ENCODE results near the gene GGT5. TPM values are rescaled to one million over a fixed set of nuclear protein-coding genes. Genes with fewer than 3 reads are reported as not detected.
A peak's percentile ranks its signal among the peaks of the same experiment; 100 is the strongest.

Gene GGT5
- total and polyA plus RNA-seq, 10 donors = 9.5 to 47.2 (median 30.8) TPM

- no peaks in the 10 kb centered on the region for H3K9me3 ChIP-seq
- intact Hi-C loops (cut with DNase I; ENCODE audit: low total_unique reads) = no loop called here
- H3K36me3 ChIP-seq = peaks cover 0 to 52% (median 23%) of the 10 kb centered on the region in 6 donors
- H3K4me1 ChIP-seq = peaks cover 0 to 35% (median 4%) of the 10 kb centered on the region in 6 donors
- H3K27ac ChIP-seq = peak within 1 kb of the TSS in 4 of 8 donors; percentile 5 to 48 (median 24)
- no peaks in the 10 kb centered on the region for H3K27me3 ChIP-seq (replicated peaks in 1 of 7)
- no peak within 1 kb of the TSS for H3K4me3 ChIP-seq
- WGBS, 5 donors = 64 to 92% (median 75%) methylated on average over 16 to 35 of the region's 35 CpGs
- DNase-seq = peak; percentile 74
- TF ChIP-seq POLR2A (IDR thresholded peaks at IDR 0.05) = no peak
- TF ChIP-seq POLR2AphosphoS5 (IDR thresholded peaks at IDR 0.05) = peak in 1 of 3 donors; percentile 64
- TF ChIP-seq, protein P1, sequence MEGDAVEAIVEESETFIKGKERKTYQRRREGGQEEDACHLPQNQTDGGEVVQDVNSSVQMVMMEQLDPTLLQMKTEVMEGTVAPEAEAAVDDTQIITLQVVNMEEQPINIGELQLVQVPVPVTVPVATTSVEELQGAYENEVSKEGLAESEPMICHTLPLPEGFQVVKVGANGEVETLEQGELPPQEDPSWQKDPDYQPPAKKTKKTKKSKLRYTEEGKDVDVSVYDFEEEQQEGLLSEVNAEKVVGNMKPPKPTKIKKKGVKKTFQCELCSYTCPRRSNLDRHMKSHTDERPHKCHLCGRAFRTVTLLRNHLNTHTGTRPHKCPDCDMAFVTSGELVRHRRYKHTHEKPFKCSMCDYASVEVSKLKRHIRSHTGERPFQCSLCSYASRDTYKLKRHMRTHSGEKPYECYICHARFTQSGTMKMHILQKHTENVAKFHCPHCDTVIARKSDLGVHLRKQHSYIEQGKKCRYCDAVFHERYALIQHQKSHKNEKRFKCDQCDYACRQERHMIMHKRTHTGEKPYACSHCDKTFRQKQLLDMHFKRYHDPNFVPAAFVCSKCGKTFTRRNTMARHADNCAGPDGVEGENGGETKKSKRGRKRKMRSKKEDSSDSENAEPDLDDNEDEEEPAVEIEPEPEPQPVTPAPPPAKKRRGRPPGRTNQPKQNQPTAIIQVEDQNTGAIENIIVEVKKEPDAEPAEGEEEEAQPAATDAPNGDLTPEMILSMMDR (IDR thresholded peaks at IDR 0.05 in 8 of 11, conservative IDR thresholded peaks at IDR 0.05 in 3 of 11) = no peak
Observed at GRCh38 chr22:24181088-24181995, 63.5 kb downstream of the GGT5 start, which contains the start of gene SUSD2. TSS of gene SUSD2 (plus strand) at chr22:24181487. CDS start at chr22:24181520, 33 bp downstream.

DNA sequence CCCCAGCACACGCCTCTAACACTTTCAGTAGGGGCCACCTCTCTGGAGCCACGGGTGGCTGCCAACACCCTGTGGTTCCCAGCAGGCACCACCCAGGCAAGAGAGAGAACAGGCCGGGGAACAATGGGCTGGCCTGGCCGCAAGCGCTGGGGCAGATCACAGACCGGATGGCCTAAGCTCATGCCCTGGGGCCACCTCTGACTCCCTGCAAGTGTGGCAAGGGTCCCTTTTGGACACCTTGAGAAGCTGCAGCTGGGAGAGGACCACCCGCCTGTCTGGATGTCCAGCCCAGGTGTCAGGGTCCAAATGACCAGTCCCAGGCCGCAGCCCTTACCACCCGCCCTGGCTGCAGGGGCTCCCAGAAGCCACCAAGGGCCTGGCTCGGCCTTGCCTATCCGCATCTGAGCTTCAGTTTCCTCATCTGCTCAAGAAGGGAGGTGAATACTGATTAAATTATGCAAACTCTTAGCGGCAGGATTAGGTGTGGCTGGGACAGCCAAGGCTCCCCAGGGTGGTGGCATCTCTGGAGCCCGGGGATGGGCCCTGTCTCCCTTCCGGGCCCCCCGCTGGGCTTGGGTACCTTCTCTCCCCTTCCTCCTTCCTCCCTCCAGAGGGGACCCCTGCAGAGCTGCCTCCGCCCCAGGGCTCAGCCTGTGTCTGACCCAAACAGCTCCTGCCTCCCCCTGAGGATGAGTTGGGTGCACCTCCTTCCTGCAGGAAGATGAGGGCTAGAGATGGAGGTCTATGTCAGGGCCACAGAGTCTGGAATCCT, 64.4 kb downstream of the GGT5 start:
- 75 to 88% (median 79%) methylated on average over 14 to 16 of the region's 16 CpGs for WGBS, 5 donors
- DNase-seq = peak; percentile 70
- Histone ChIP-seq H3K27me3 (replicated peaks in 1 of 7) (no peaks in the 10 kb centered on the region), H3K4me3 (no peak overlapping the region), H3K9me3 (no peaks in the 10 kb centered on the region), H3K4me1 (peaks cover 0 to 35% (median 4%) of the 10 kb centered on the region in 6 donors), H3K36me3 (peaks cover 0 to 52% (median 31%) of the 10 kb centered on the region in 6 donors), H3K27ac (peak overlapping the region in 3 of 8 donors; percentile 9 to 48 (median 40))
- intact Hi-C loops (cut with DNase I; ENCODE audit: low total_unique reads) = no loop called here
- TF ChIP-seq POLR2AphosphoS5 (IDR thresholded peaks at IDR 0.05) (peak in 1 of 3 donors; percentile 42), POLR2A (IDR thresholded peaks at IDR 0.05) (no peak)
- TF ChIP-seq, protein P1 (IDR thresholded peaks at IDR 0.05 in 8 of 11, conservative IDR thresholded peaks at IDR 0.05 in 3 of 11) = no peak

DNA sequence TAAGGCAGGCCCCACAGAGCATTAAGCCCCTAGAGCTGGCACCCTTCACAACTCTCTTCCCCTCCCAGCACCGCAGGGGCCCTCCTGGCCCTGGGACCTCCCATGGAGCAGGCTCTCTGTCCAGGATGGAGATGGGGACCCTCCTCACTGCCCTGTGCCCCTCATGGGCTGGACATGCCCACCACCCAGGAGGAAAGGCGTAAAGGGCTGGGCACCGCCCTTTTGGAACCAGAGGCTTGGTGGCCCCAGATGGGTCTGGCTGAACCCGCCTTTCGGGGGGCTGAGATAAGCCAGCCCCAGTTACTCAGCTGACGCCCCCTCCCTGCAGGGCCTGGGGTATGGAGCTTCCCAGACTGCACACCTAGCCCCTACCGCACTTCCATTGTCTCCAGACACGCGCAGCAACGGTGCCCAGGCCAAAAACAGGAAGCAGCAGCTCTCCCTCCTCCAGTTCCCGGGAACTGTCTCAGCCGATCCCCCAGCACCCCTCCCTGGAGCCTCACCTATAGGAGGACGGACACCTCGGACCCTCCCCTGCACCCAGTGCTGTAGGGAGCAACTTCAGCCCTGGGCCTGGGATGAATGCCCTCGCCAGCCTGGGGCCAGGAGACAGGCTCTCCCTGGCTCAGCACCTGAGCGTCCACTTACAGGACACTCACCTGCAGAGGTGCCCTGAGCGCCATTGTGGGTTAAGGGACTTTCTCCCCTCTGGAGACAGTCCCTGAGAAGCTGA, 65.2 kb downstream of the GGT5 start:
- no peaks in the 10 kb centered on the region for H3K27me3 ChIP-seq (replicated peaks in 1 of 7)
- H3K27ac ChIP-seq = no peak overlapping the region
- H3K9me3 ChIP-seq = no peaks in the 10 kb centered on the region
- intact Hi-C loops (cut with DNase I; ENCODE audit: low total_unique reads) = no loop called here
- TF ChIP-seq POLR2AphosphoS5 (IDR thresholded peaks at IDR 0.05) (peak in 2 of 3 donors; percentile 3 to 52), POLR2A (IDR thresholded peaks at IDR 0.05) (no peak)
- TF ChIP-seq, protein P1 (IDR thresholded peaks at IDR 0.05 in 8 of 11, conservative IDR thresholded peaks at IDR 0.05 in 3 of 11) = no peak
- WGBS, 5 donors = 80 to 86% (median 83%) methylated on average over 10 to 17 of the region's 17 CpGs
- peaks cover 0 to 57% (median 39%) of the 10 kb centered on the region in 6 donors for H3K36me3 ChIP-seq
- H3K4me1 ChIP-seq = peaks cover 0 to 35% (median 6%) of the 10 kb centered on the region in 6 donors
- H3K4me3 ChIP-seq = no peak overlapping the region
- no peak for DNase-seq

Data from spleen (tissue), 11 donors.